Measurements from ENCODE around the gene GARNL3. TPM values are rescaled to one million over a fixed set of nuclear protein-coding genes. Genes with fewer than 3 reads are reported as not detected.

Gene GARNL3
- polyA plus RNA-seq, 1 donor from 2014 or later: 20.0 TPM

GRCh38 chr9:127248241-127248640 lies 16.3 kb upstream of the GARNL3 start:
- Histone ChIP-seq H3K9ac (ENCODE audit: low read length) (no peak overlapping the region), H3K4me3 (ENCODE audit: low read length) (no peak overlapping the region), H3K27ac (ENCODE audit: low read length) (no peak overlapping the region), H3K79me2 (replicated peaks; ENCODE audit: insufficient read depth, low read length) (no peaks in the 10 kb centered on the region), H3K9me3 (ENCODE audit: low read length) (no peaks in the 10 kb centered on the region), H3K9me2 (ENCODE audit: insufficient read depth, low read length) (no peaks in the 10 kb centered on the region), H2AFZ (ENCODE audit: low read depth, low read length) (no peak overlapping the region), H3K36me3 (ENCODE audit: insufficient read depth, low read length) (no peaks in the 10 kb centered on the region), H3K27me3 (ENCODE audit: insufficient read depth, low read depth, low read length) (no peaks in the 10 kb centered on the region), H3F3A (ENCODE audit: insufficient read depth, low read length, poor library complexity, severe bottlenecking) (no peaks in the 10 kb centered on the region), H4K20me1 (ENCODE audit: insufficient read depth) (no peaks in the 10 kb centered on the region), H3K4me2 (ENCODE audit: low read length) (no peak overlapping the region)
- no peak for TF ChIP-seq EZH2 (IDR thresholded peaks at IDR 0.05; ENCODE audit: borderline replicate concordance, insufficient read depth, low read length, poor library complexity, severe bottlenecking)
- TF ChIP-seq SMC3 (conservative IDR thresholded peaks at IDR 0.05; ENCODE audit: poor library complexity): no peak
- no peak for TF ChIP-seq RAD21 (conservative IDR thresholded peaks at IDR 0.05)
- no peak for TF ChIP-seq TAF1 (IDR thresholded peaks at IDR 0.05; ENCODE audit: low read depth)
- TF ChIP-seq MXI1 (conservative IDR thresholded peaks at IDR 0.05; ENCODE audit: poor library complexity, severe bottlenecking): no peak
- no peak for TF ChIP-seq REST (IDR thresholded peaks at IDR 0.05; ENCODE audit: borderline replicate concordance)
- no peak for TF ChIP-seq POLR2AphosphoS5 (IDR thresholded peaks at IDR 0.05)
- no peak for TF ChIP-seq EP300 (conservative IDR thresholded peaks at IDR 0.05; ENCODE audit: poor library complexity, severe bottlenecking)
- no peak for TF ChIP-seq CTCF (IDR thresholded peaks at IDR 0.05; ENCODE audit: poor library complexity, severe bottlenecking)

DNA sequence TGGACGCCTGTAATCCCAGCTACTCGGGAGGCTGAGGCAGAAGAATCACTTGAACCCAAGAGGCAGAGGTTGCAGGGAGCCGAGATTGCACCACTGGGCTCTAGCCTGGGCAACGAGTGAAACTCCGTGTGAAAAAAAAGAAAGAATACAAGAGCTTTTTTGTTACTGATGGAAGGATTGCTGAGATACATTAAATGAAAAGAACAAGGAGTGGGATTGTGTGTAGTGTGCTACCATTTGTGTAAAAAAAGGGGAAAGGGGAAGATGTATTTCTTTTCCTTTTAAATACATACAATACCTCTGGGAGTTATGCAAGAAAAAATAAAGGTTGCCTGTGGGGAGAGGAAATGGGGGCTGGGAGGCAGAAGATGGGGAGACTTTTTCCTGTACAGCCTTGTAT lies 14.7 kb upstream of the GARNL3 start:
- no peaks in the 10 kb centered on the region for H3F3A ChIP-seq (ENCODE audit: insufficient read depth, low read length, poor library complexity, severe bottlenecking)
- no peaks in the 10 kb centered on the region for H3K36me3 ChIP-seq (ENCODE audit: insufficient read depth, low read length)
- H4K20me1 ChIP-seq (ENCODE audit: insufficient read depth): no peaks in the 10 kb centered on the region
- H3K4me2 ChIP-seq (ENCODE audit: low read length): no peak overlapping the region
- TF ChIP-seq TAF1 (IDR thresholded peaks at IDR 0.05; ENCODE audit: low read depth): no peak
- no peak for TF ChIP-seq CTCF (IDR thresholded peaks at IDR 0.05; ENCODE audit: poor library complexity, severe bottlenecking)
- no peak for TF ChIP-seq EP300 (conservative IDR thresholded peaks at IDR 0.05; ENCODE audit: poor library complexity, severe bottlenecking)
- no peak for TF ChIP-seq EZH2 (IDR thresholded peaks at IDR 0.05; ENCODE audit: borderline replicate concordance, insufficient read depth, low read length, poor library complexity, severe bottlenecking)
- no peak for TF ChIP-seq MXI1 (conservative IDR thresholded peaks at IDR 0.05; ENCODE audit: poor library complexity, severe bottlenecking)
- no peak for TF ChIP-seq REST (IDR thresholded peaks at IDR 0.05; ENCODE audit: borderline replicate concordance)
- no peak for TF ChIP-seq RAD21 (conservative IDR thresholded peaks at IDR 0.05)
- no peak for TF ChIP-seq POLR2AphosphoS5 (IDR thresholded peaks at IDR 0.05)
- TF ChIP-seq SMC3 (conservative IDR thresholded peaks at IDR 0.05; ENCODE audit: poor library complexity): no peak
- no peaks in the 10 kb centered on the region for H3K9me3 ChIP-seq (ENCODE audit: low read length)
- no peaks in the 10 kb centered on the region for H3K79me2 ChIP-seq (replicated peaks; ENCODE audit: insufficient read depth, low read length)
- H3K27me3 ChIP-seq (ENCODE audit: insufficient read depth, low read depth, low read length): no peaks in the 10 kb centered on the region
- H2AFZ ChIP-seq (ENCODE audit: low read depth, low read length): no peak overlapping the region
- no peak overlapping the region for H3K9ac ChIP-seq (ENCODE audit: low read length)
- H3K4me3 ChIP-seq (ENCODE audit: low read length): no peak overlapping the region
- H3K27ac ChIP-seq (ENCODE audit: low read length): no peak overlapping the region
- no peaks in the 10 kb centered on the region for H3K9me2 ChIP-seq (ENCODE audit: insufficient read depth, low read length)

Data from neural cell (in vitro differentiated cells).